GM18519 (cell line): ENCODE results near the gene PPP1R37.

ENCODE experiments used
- ATAC-seq: cut with Tn5 transposase; IDR thresholded peaks from one replicate; pipeline ENCODE4 v1.9.1; 2021; ENCODE audit warnings: mild to moderate bottlenecking, moderate library complexity; ENCODE audit not compliant: unreplicated experiment, low FRiP score

Gene PPP1R37

DNA sequence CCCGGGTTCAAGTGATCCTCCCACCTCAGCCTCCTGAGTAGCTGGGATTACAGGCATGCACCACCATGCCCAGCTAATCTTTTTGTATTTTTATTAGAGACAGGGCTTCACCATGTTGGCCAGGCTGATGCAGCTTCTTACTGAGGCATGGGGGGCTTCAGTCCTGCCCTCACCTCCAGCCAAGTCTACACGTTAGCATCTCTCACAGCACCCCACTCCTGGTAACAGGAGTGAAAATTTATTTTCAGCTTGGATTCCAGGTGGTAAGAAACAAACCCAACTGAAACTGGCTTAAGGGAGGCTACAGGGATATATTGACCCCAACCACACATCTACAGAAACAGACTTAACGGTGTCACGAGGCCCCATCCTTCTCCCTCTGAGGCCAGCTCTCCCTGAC lies 57.2 kb downstream of the PPP1R37 start:
- ATAC-seq: no peak

DNA sequence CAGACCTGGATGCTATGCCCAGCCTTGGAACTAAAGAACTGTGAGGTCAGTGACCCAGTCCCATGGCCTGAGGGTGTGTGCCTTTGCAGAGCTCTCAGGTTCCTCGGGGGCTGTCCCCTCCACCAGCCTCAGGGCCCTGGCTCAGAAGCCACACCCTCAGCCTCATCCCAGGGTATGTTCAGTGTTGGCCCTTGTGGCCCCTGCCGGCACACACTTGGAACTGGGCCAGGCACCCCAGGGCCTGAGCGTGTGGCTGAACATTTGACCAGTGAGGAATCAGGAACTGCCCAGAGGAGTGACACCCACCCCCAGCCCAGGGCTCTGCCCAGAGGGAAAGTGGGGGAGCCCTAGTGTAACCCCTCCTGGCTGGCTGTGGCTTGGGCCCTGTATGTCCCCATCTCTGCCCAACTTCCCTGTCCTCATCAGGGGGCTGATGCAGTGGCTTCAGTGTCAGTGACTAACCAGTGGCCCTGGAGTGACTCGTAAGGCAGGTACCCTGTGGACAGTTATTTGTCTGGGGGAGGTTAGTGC lies 57.8 kb downstream of the PPP1R37 start:
- no peak for ATAC-seq

DNA sequence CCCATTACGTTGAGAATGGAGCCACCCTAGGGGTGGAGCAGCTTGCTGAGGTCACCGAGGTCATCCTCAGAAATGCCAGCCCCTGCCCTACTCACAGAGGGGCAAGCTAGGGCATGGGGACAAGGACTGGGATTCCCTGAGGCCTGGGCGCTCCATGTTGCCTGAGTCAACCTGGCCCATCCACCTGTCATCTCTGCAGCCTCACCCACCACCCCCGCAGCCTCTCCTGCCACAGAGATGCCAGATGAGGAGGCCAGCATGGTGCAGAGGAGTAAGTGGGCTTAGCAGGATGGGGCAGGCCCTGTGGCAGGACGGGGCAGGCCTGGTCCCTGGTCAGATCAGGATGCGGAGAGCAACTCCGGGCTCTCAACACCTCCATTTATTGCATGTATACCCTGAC lies 58.3 kb downstream of the PPP1R37 start:
- no peak for ATAC-seq

DNA sequence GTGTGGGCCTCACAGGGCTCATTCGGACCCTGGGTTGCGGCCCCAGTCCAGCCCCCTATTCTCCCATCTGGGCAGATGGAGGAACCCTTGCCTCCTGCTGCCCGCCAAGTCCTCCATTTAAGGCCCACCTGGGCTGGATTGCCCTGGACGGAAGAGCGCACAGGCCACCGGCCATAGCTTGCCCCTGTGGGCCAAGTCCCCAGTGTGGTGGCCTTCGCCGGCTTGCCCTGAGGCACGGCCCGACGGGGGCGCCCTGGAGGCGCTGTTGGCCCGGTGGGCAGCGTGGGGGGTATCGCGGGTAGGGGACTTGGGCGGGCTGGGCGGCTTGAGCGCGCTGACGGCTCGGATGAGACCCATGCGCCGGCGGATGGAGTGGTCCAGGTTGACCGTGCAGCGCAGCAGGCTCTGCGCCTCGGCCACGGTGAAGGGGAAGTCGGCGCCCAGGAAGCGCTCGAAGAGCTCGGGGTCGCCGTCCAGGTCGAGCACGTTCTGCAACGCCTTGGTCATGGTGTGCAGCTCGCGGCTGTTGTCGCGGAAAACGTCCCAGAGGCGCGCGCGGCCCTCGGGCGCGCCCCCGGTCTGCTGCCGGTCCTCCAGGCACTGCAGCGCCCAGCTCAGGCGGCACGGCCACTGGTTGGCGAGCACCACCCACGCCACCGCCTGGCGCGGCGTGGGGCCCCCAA lies 59.0 kb downstream of the PPP1R37 start:
- no peak for ATAC-seq

DNA sequence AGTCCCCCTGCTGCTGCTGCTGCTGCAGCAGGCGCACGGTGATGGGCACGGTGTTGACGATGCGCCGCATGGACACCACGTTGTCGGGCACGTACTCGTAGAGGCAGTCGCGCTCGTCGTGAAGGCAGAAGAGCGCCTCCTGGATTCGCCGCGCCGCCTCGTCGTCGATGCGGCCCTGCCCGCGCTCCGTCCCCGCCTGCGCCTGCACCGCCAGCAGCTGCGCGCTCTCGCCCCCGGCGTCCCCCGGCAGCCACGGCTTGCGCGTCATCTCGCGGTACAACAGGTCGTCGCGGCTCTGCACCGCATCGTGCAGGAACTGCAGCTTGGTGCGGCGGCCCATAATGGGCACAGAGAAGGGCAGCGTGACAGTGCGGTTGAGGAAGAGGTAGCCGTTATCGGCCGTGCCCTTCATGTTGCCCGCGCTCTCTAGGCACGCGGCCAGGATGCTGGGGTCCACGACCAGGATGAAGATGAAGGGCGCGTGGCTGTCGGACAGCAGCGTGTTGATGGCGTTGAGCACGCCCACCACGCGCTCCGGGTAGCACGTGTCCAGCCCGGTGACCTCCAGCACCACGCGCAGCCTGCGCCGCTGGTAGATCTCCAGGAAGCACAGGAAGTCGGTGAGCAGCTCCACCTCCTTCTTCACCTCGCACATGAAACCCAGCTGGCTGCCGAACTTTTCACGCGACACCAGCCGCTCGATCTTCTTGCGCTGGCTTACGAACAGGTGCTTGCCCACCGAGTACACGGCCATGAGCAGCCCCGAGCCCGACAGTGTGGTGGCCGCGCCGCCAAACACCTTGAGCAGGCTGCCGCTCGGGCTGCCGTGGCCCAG lies 59.7 kb downstream of the PPP1R37 start:
- no peak for ATAC-seq

GRCh38 chr19:45153339-45154063 lies 60.5 kb downstream of the PPP1R37 start:
- no peak for ATAC-seq

GRCh38 chr19:45154064-45154827 lies 61.3 kb downstream of the PPP1R37 start:
- ATAC-seq: no peak

DNA sequence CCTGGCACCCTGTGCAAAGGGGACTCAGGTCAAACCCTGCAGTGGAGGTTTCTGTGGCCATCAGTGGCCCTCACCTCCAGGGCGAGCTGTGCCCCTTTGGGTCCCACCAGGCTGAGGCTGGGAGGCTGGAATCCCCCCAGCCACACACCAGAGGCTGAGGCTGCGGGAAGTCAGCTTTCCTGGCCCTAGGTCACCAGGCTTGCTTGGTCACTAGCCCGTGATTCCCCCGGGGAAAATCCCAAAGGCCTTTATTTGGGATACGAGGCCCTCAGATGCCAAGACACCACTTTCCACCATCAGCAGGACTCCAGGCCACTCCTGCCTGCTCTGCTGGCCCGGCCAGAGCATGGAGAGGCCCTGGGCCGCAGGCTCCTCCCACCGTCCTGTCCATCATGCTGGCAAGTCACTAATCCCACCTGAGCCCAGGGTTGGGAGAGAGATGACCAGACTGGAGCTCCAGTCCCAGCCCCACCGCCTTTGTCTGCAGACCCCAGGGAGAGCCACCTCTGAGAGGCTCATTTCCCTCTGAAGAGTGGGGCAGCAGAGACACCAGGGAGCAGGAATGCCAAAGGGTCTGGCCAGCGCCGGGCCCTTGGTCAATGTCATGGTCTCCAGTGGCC lies 63.1 kb downstream of the PPP1R37 start:
- no peak for ATAC-seq

DNA sequence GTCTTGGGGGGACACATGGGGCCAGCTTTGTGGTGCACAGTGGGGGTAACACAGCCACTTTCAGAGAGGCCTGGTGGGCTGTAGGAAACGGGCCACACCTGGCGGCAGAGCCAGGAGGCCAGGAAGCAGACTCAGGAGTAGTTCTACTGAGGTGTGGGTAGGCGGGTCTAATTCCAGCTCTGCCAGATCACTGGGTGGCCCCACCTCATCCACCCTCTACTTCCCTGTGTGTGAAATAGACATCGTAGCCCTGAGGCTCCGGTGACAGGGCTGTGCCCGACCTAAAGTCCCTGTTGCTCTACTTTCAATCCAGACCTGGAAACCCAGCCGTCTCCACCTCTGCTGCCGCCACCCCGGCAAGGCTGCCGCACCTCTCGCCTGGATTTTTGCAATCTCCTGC lies 63.8 kb downstream of the PPP1R37 start:
- no peak for ATAC-seq

- no peak for ATAC-seq
These were observed 65.7 kb downstream of the PPP1R37 start for GRCh38 chr19:45158503-45159209.

DNA sequence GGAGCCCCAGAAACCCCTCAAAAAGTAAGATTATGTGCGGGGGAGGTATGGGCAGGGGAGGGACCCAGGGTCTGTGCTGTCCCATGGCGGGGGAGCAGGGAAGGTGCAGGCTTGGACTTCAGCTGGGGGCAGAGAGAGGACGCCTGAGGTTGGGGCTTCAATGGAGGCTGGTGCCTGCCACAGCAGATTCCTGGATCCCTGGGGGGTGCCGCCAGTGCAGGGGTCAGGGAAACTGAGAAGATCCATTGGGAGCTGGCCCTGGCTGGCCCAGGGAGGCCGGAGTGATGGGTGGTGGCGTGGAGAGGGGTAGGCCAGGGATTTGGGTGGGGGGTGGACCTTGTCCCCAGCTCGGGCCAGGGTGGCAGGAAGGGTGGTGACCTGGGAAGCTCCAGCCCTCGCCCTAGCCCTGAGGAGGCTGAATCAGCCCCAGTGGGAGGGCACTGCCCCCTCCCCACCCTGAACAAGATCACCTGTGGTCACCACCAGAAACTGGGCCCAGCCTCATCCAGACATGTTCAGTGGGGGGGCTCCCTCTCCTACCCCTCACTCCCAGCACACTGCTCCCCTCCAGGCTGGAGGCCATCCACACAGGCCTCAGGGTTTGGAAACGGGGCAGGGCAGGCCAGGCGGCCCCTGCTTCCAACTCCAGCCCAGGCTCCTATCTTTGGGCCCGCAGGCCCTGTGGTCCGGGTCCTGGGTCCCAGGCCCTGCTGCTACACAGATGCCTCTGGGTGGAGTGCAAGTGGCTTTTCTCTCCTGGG lies 66.4 kb downstream of the PPP1R37 start:
- no peak for ATAC-seq

- no peak for ATAC-seq
These were observed 67.0 kb downstream of the PPP1R37 start for GRCh38 chr19:45159971-45160324.

DNA sequence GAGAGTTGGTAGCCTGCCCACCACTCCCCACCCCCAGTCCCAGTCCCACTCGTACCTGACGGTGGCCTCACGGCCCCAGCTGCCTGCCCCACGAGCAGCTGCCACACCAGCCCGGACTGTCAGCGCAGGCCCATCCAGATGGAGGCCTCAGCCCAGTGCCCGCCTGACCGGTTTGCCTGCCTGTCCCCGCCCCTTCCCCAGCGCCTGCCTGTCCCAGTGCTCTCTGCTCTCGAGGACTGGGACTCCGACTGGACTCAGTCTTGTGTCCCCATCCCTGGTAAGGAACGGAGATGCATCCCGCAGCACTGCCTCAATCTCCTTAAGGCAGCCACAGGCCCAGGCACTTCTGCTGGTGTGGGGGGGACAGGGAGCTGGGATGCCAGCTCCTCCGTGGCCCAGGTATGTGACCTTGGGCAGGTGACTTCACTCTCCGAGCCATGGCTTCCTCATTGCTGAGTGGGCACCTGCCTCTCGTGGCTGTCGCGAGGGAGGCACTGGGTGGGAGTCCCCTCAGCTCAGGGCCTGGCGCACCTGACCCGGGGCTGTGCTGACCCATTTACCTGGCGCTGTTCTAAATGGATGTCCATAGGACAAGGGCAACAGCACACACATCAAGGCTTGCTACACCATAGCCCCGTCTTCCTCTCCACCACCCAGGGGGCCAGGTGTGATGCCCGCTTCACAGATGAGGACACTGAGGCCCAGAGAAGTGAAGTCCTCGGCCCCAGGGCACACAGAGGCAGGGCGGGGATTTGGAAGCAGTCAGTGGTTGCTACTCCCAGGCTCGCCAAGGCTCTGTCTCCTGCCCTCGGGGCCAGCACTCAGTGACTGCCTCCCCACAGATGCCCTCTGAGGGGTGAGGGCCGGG lies 68.1 kb downstream of the PPP1R37 start, which contains the start of gene NKPD1:
TSS of gene NKPD1 (minus strand) at position 113 of the 868 bp plus-strand sequence. CDS start 832 bp downstream, outside the sequence.
- no peak for ATAC-seq

- no peak for ATAC-seq
These were observed 69.0 kb downstream of the PPP1R37 start for GRCh38 chr19:45161738-45162607.

- no peak for ATAC-seq
These were observed 69.7 kb downstream of the PPP1R37 start for GRCh38 chr19:45162608-45163143.

DNA sequence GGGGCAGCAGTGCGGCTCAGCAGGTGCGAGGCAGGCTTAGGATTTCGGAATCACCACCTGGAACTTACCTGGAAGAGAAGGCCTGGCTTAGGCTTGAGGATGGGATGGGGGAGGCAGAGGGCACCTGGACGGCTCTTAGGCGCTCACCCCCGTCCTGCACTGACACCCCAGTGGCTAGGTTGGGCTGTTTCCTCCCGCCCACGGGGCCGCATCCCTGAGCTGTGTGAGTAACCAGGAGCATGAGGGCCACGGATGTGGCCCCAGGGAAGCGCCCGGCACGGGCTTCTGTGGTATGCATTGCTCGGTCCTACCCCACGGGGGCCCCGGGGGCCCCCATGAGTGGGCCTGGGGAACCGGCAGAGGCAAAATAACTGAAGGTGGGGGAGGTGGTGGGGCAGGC lies 70.2 kb downstream of the PPP1R37 start:
- ATAC-seq: no peak
